CD4-positive, alpha-beta T cell treated with Interleukin-2 at 100 ng/mL for 4 hours (primary cell): ENCODE measurements around the gene C16orf89.
"Not testable (repeated sequence)": the region's sequence is repeated elsewhere in the genome, so short reads cannot be mapped to it uniquely, and the experiment has no call there.

Experiments used
- DNase-seq: peaks from one replicate; pipeline ENCODE4 v3.0.0-alpha.2; 2020; ENCODE audit warnings: low spot score

C16orf89 gene

GRCh38 chr16:5065813-5066212, at the start of gene C16orf89:
C16orf89 (minus strand) TSS chr16:5065956; CDS start chr16:5065908, 48 bp downstream.
- no peak for DNase-seq

GRCh38 chr16:5110933-5111332, 45.2 kb upstream of the C16orf89 start:
- DNase-seq = not testable (repeated sequence)

GRCh38 chr16:5108505-5109158, 42.9 kb upstream of the C16orf89 start:
- DNase-seq = no peak

- not testable (repeated sequence) for DNase-seq
These were observed 39.3 kb upstream of the C16orf89 start for GRCh38 chr16:5105039-5105438.

GRCh38 chr16:5103296-5104032, 37.7 kb upstream of the C16orf89 start:
- not testable (repeated sequence) for DNase-seq

- DNase-seq = not testable (repeated sequence)
These were observed 33.4 kb upstream of the C16orf89 start for GRCh38 chr16:5099174-5099573.

- DNase-seq = peak; percentile 97
These were observed 32.7 kb upstream of the C16orf89 start for GRCh38 chr16:5098221-5099159.

- DNase-seq = peak; percentile 94
These were observed 31.9 kb upstream of the C16orf89 start, which contains the start of gene EEF2KMT for GRCh38 chr16:5097470-5098220. EEF2KMT (minus strand) TSS chr16:5097795; CDS start chr16:5097739, 56 bp downstream.

GRCh38 chr16:5097061-5097469, 31.3 kb upstream of the C16orf89 start:
- DNase-seq = peak; percentile 26

GRCh38 chr16:5096437-5097060, 30.8 kb upstream of the C16orf89 start:
- not testable (repeated sequence) for DNase-seq

GRCh38 chr16:5095145-5095830, 29.5 kb upstream of the C16orf89 start:
- DNase-seq = not testable (repeated sequence)

GRCh38 chr16:5093746-5094145, 28.0 kb upstream of the C16orf89 start:
- DNase-seq = not testable (repeated sequence)

GRCh38 chr16:5093081-5093480, 27.3 kb upstream of the C16orf89 start:
- not testable (repeated sequence) for DNase-seq

GRCh38 chr16:5090592-5090991, 24.8 kb upstream of the C16orf89 start:
- not testable (repeated sequence) for DNase-seq

GRCh38 chr16:5089911-5090555, 24.3 kb upstream of the C16orf89 start:
- DNase-seq = not testable (repeated sequence)

GRCh38 chr16:5088936-5089335, 23.2 kb upstream of the C16orf89 start:
- DNase-seq = not testable (repeated sequence)

GRCh38 chr16:5088086-5088790, 22.5 kb upstream of the C16orf89 start:
- not testable (repeated sequence) for DNase-seq

GRCh38 chr16:5085716-5086115, 20.0 kb upstream of the C16orf89 start:
- not testable (repeated sequence) for DNase-seq

GRCh38 chr16:5084802-5085201, 19.0 kb upstream of the C16orf89 start:
- peak; percentile 60 for DNase-seq
